Psoas muscle (tissue), 8 donors: ENCODE results near the gene COPZ1. TPM values are rescaled to one million over a fixed set of nuclear protein-coding genes. Genes with fewer than 3 reads are reported as not detected.

Experiments used
- ATAC-seq, 4 donors: fragments of 200-7000 bp; cut with Tn5 transposase; one replicate each; pipeline ENCODE4 v1.9.1; 2020; ENCODE audit warnings: moderate library complexity in 3 of 4, mild to moderate bottlenecking in 2 of 4
- DNase-seq, 2 donors: peaks; one replicate each; pipeline ENCODE4 v3.0.0-alpha.2; 2020
- H3K27ac ChIP-seq: fragments of 200-600 bp; one replicate; pipeline ENCODE4 v1.8.0; 2022
- H3K27me3 ChIP-seq, 3 donors: fragments of 200-600 bp in 1 of 3; one replicate each; pipeline versions ENCODE4 v1.6.1 to v1.8.0; 2013 to 2022; ENCODE audit warnings: low read length in 2 of 3, mild to moderate bottlenecking in 2 of 3, moderate library complexity in 1 of 3; ENCODE audit not compliant: insufficient read depth in 3 of 3
- H3K36me3 ChIP-seq, 2 donors: fragments of 200-600 bp in 1 of 2; one replicate each; pipeline versions ENCODE4 v1.6.1 to v1.8.0; 2013 to 2022; ENCODE audit warnings: low read depth in 1 of 2, mild to moderate bottlenecking in 1 of 2, moderate library complexity in 1 of 2; ENCODE audit not compliant: insufficient read depth in 1 of 2
- H3K4me1 ChIP-seq: fragments of 200-600 bp; one replicate; pipeline ENCODE4 v1.8.0; 2022
- H3K4me3 ChIP-seq: fragments of 200-600 bp; one replicate; pipeline ENCODE4 v1.8.0; 2022; ENCODE audit warnings: mild to moderate bottlenecking
- H3K9me3 ChIP-seq: fragments of 200-600 bp; one replicate; pipeline ENCODE4 v1.8.0; 2022
- WGBS, 3 donors: extraction: QIAGEN DNeasy Blood & Tissue Kit; methylation state at CpG; one replicate each; pipeline versions ENCODE4 v1.1.6 to v1.1.7; 2013; 5-methylcytosine and 5-hydroxymethylcytosine counted together
- intact Hi-C, 2 donors: fragments of 100-400 bp; cut with DNase I; formaldehyde crosslinking; loops; one replicate each; pipeline versions ENCODE4 v1.11.0 to v1.14.2; 2022
- polyA plus RNA-seq, 3 donors: library from polyadenylated mRNA; stranded (reverse); fragments of 200-250 nt; gene quantifications; one replicate each; pipeline ENCODE4 v1.2.3, GENCODE V29; 2013
- total RNA-seq, 4 donors: library from RNA; stranded (reverse); fragmentation: NEBNext Ultra II Directional in 2 of 4; extraction: Animal tissue kit (Norgen Biotek cat#: 25700) in 2 of 4; gene quantifications; one replicate each; pipeline versions ENCODE4 v1.2.1 to v1.2.4, GENCODE V29; 2021 to 2023
- TF ChIP-seq, protein P1 (sequence below): fragments of 200-600 bp; IDR thresholded peaks from one replicate; pipeline ENCODE4 v1.8.0; 2022; ENCODE audit warnings: antibody characterized with exemption
- donor health status: healthy with polysubstance abuse.
- donor health status: DM: no; HTN: no; CAD: no; lungs with moderate emphysema.
- donor health status: Bipolar disorder and iron deficiency.
- donor health status: healthy.
- donor health status: DM: yes; HTN: yes; CAD: no.
- donor health status: DM: no; HTN: no; CAD: no.
- donor health status: DM: no; HTN: no; CAD: no.
- donor health status: DM: yes; HTN: yes; CAD: no.

Gene COPZ1
- total and polyA plus RNA-seq, 7 donors, result 77.8 to 131 (median 88.3) TPM

GRCh38 chr12:54355104-54355815 is 30.3 kb downstream of the COPZ1 start:
- Histone ChIP-seq H3K4me3 (no peak overlapping the region), H3K27me3 (no peaks in the 10 kb centered on the region), H3K27ac (no peak overlapping the region), H3K9me3 (no peaks in the 10 kb centered on the region), H3K4me1 (peaks cover 24% of the 10 kb centered on the region), H3K36me3 (peaks cover 5 to 13% of the 10 kb centered on the region in 2 donors)
- TF ChIP-seq, protein P1, sequence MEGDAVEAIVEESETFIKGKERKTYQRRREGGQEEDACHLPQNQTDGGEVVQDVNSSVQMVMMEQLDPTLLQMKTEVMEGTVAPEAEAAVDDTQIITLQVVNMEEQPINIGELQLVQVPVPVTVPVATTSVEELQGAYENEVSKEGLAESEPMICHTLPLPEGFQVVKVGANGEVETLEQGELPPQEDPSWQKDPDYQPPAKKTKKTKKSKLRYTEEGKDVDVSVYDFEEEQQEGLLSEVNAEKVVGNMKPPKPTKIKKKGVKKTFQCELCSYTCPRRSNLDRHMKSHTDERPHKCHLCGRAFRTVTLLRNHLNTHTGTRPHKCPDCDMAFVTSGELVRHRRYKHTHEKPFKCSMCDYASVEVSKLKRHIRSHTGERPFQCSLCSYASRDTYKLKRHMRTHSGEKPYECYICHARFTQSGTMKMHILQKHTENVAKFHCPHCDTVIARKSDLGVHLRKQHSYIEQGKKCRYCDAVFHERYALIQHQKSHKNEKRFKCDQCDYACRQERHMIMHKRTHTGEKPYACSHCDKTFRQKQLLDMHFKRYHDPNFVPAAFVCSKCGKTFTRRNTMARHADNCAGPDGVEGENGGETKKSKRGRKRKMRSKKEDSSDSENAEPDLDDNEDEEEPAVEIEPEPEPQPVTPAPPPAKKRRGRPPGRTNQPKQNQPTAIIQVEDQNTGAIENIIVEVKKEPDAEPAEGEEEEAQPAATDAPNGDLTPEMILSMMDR, result no peak
- intact Hi-C loops, result loop anchor here in 1 of 2 donors (5.0 kb wide), 1 partner anchor 368 kb away; the partner anchor contains the start of gene HOXC10
- ATAC-seq (no peak), DNase-seq (no peak)
- WGBS, 3 donors, result 71 to 84% (median 78%) methylated on average over 6 of the region's 6 CpGs

DNA sequence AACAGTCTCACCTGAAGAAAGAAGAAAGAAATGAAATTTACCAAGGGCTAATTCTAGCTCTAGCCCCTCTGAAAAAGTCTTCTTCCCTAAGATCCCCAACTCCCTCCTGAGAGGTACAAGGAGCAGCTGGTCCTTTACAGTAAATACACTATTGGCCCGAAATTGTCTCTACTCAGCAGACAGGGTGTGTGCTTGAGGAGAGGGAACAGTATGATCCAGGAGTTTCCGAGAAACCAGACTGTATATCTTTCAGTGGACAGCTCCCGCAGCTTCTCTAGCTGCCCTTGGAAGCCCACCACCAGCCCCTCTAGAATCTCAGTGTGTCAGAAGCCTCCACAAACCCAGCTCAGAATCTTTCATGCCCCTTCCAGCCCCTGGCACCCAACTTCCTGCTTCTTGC is 31.3 kb downstream of the COPZ1 start:
- peaks cover 24% of the 10 kb centered on the region for H3K4me1 ChIP-seq
- DNase-seq (no peak), ATAC-seq (no peak)
- no peak overlapping the region for H3K4me3 ChIP-seq
- no peak overlapping the region for H3K27ac ChIP-seq
- intact Hi-C loops, result loop anchor here in 1 of 2 donors (5.0 kb wide), 1 partner anchor 369 kb away; the partner anchor contains the start of gene HOXC10
- no peaks in the 10 kb centered on the region for H3K9me3 ChIP-seq
- peaks cover 0 to 3% of the 10 kb centered on the region in 2 donors for H3K36me3 ChIP-seq
- 63 to 90% (median 84%) methylated on average over 3 of the region's 3 CpGs for WGBS, 3 donors
- TF ChIP-seq, protein P1, result no peak
- no peaks in the 10 kb centered on the region for H3K27me3 ChIP-seq

GRCh38 chr12:54356951-54357356 is 32.0 kb downstream of the COPZ1 start:
- H3K27ac ChIP-seq, result no peak overlapping the region
- no peaks in the 10 kb centered on the region for H3K36me3 ChIP-seq
- intact Hi-C loops, result loop anchor here in 1 of 2 donors (5.0 kb wide), 1 partner anchor 370 kb away; the partner anchor contains the start of gene HOXC10
- TF ChIP-seq, protein P1, result no peak
- DNase-seq (no peak), ATAC-seq (no peak)
- H3K9me3 ChIP-seq, result no peaks in the 10 kb centered on the region
- 94 to 98% (median 95%) methylated on average over 4 of the region's 4 CpGs for WGBS, 3 donors
- peaks cover 24% of the 10 kb centered on the region for H3K4me1 ChIP-seq
- no peaks in the 10 kb centered on the region for H3K27me3 ChIP-seq
- H3K4me3 ChIP-seq, result no peak overlapping the region

DNA sequence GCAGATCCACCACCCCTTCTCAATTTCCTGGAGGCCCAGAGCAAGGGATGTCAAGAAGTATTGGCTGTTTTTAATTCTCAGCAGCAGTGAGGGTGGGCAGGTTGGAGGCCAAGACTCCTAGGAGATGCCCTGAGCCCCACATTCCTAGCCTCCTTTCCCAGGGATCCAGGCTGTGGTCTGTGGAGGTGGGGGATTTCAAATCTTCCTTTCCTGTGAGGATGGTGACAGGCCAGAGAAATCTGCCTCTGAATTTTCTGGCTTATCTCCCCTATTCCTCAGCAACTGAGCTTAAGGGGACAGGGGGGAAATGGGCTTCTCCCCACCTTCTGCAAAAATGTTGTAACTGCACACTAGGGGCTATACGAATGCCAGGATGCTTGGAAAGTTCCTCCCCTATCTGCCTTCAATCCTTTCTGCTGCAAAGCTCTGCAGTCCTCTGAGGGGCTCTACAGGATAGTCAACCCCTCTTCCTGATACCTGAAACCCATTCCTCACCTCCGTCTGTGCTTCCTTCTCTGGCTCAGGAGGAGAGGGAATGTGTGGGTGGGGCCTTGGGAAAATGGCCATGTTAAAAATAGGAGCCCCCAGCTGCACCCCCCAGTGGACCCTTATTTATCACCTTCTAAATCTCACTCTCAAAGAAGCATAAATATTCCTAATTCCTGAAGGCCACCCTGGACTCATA is 32.7 kb downstream of the COPZ1 start:
- intact Hi-C loops, result loop anchor here in 1 of 2 donors (5.0 kb wide), 1 partner anchor 370 kb away; the partner anchor contains the start of gene HOXC10
- Histone ChIP-seq H3K9me3 (no peaks in the 10 kb centered on the region), H3K27me3 (no peaks in the 10 kb centered on the region), H3K4me1 (peaks cover 20% of the 10 kb centered on the region), H3K4me3 (no peak overlapping the region), H3K36me3 (no peaks in the 10 kb centered on the region), H3K27ac (no peak overlapping the region)
- DNase-seq (no peak), ATAC-seq (no peak)
- TF ChIP-seq, protein P1, result no peak
- 54 to 75% (median 68%) methylated on average over 2 of the region's 2 CpGs for WGBS, 3 donors
